Lower leg skin (tissue), 4 donors: Measurements from ENCODE around the gene HNF4A. TPM values are rescaled to one million over a fixed set of nuclear protein-coding genes. Genes with fewer than 3 reads are reported as not detected.

Experiments
- DNase-seq, 2 donors: peaks; one replicate each; pipeline ENCODE4 v3.0.0-alpha.2; 2019; ENCODE audit warnings: low spot score in 2 of 2
- H3K4me3 ChIP-seq: fragments of 200-600 bp; sonication (generic); 2 replicates; pipeline ENCODE4 v1.5.1; 2017; ENCODE audit warnings: mild to moderate bottlenecking, low read depth; ENCODE audit not compliant: poor library complexity, severe bottlenecking
- CTCF ChIP-seq, 3 donors: fragments of 450-650 bp; IDR thresholded peaks; one replicate each; pipeline ENCODE4 v1.5.1; 2016; ENCODE audit warnings: antibody characterized with exemption in 3 of 3, mild to moderate bottlenecking in 3 of 3, moderate library complexity in 2 of 3
- POLR2A ChIP-seq, 2 donors: fragments of 450-650 bp; IDR thresholded peaks; one replicate each; pipeline ENCODE4 v1.6.1; 2016 to 2017; ENCODE audit warnings: antibody characterized with exemption in 2 of 2, mild to moderate bottlenecking in 1 of 2, moderate library complexity in 1 of 2
- WGBS, 2 donors: methylation state at CpG; one replicate each; pipeline ENCODE4 v1.1.5; 2018; 5-methylcytosine and 5-hydroxymethylcytosine counted together
- intact Hi-C: fragments of 100-400 bp; cut with DNase I; formaldehyde crosslinking; loops from one replicate; pipeline ENCODE4 v1.15.0; 2023; ENCODE audit warnings: low total_unique reads
- total RNA-seq, 4 donors: library from RNA; depleted of rRNA; stranded (reverse); fragments of >200 nt; gene quantifications; one replicate each; pipeline ENCODE4 v1.1.0, GENCODE V29; 2016

Gene HNF4A
- total RNA-seq, 4 donors from 2014 or later: not detected

- no peak for DNase-seq
- TF ChIP-seq CTCF (IDR thresholded peaks at IDR 0.05): no peak
- no peak for TF ChIP-seq POLR2A (IDR thresholded peaks at IDR 0.05)
- 94% methylated on average over 6 of the region's 6 CpGs for WGBS, 2 donors
- intact Hi-C loops: no loop called here
- no peak overlapping the region for H3K4me3 ChIP-seq
Measured at GRCh38 chr20:44367746-44368145, 12.2 kb downstream of the HNF4A start.

- DNase-seq: no peak
- no peak overlapping the region for H3K4me3 ChIP-seq
- WGBS, 2 donors: 63 to 82% methylated on average over 8 to 9 of the region's 9 CpGs
Measured at GRCh38 chr20:44370639-44371218, 15.2 kb downstream of the HNF4A start.

GRCh38 chr20:44382641-44383040, 27.1 kb downstream of the HNF4A start:
- H3K4me3 ChIP-seq: no peak overlapping the region
- TF ChIP-seq CTCF (IDR thresholded peaks at IDR 0.05) (no peak), POLR2A (IDR thresholded peaks at IDR 0.05) (no peak)
- intact Hi-C loops: no loop called here
- WGBS, 2 donors: 50 to 57% methylated on average over 2 of the region's 2 CpGs
- no peak for DNase-seq

More at GRCh38 chr20:44370639-44371218, 15.2 kb downstream of the HNF4A start:
- TF ChIP-seq CTCF (IDR thresholded peaks at IDR 0.05) (peak in 1 of 3 donors; percentile 99), POLR2A (IDR thresholded peaks at IDR 0.05) (no peak)
- intact Hi-C loops: no loop called here

GRCh38 chr20:44384423-44385027, 29.0 kb downstream of the HNF4A start:
- no peak overlapping the region for H3K4me3 ChIP-seq
- TF ChIP-seq CTCF (IDR thresholded peaks at IDR 0.05) (peak in 1 of 3 donors; percentile 53), POLR2A (IDR thresholded peaks at IDR 0.05) (no peak)
- WGBS, 2 donors: 15% methylated on average over 9 of the region's 9 CpGs
- intact Hi-C loops: loop anchor here (5.0 kb wide), 1 partner anchor 228 kb away; no protein-coding TSS in a partner anchor
- peak; percentile 72 to 95 for DNase-seq

GRCh38 chr20:44388466-44389023, 33.0 kb downstream of the HNF4A start:
- 3 to 5% methylated on average over 13 to 29 of the region's 29 CpGs for WGBS, 2 donors
- DNase-seq: peak; percentile 64 to 90
- intact Hi-C loops: loop anchor here (5.0 kb wide), 1 partner anchor 224 kb away; no protein-coding TSS in a partner anchor
- TF ChIP-seq CTCF (IDR thresholded peaks at IDR 0.05): peak in 1 of 3 donors; percentile 52
- TF ChIP-seq POLR2A (IDR thresholded peaks at IDR 0.05): no peak
- H3K4me3 ChIP-seq: no peak overlapping the region
